CD4-positive, alpha-beta T cell (primary cell): ENCODE data around the gene ROPN1. TPM values are rescaled to one million over a fixed set of nuclear protein-coding genes. Genes with fewer than 3 reads are reported as not detected.
A peak's percentile ranks its signal among the peaks of the same experiment; 100 is the strongest.

Experiments
- ATAC-seq: fragments of 200-7000 bp; cut with Tn5 transposase; one replicate; pipeline ENCODE4 v1.10.0; 2022; ENCODE audit warnings: mild to moderate bottlenecking; ENCODE audit not compliant: poor library complexity
- CTCF ChIA-PET: fragments of 350-600 bp; sonication (Branson Sonifier 250); formaldehyde crosslinking; loops from one replicate; lab custom pipeline; 2021; ENCODE audit warnings: antibody characterized with exemption, inconsistent platforms; lab: Charles Lee
- POLR2A ChIA-PET: fragments of 350-600 bp; sonication (Branson Sonifier 250); formaldehyde crosslinking; loops from one replicate; lab custom pipeline; 2021; ENCODE audit warnings: antibody characterized with exemption, inconsistent platforms; lab: Charles Lee
- DNase-seq, 14 experiments: peaks; one replicate each; pipeline ENCODE4 v3.0.0-alpha.2; 2013 to 2020; ENCODE audit warnings: mixed read lengths in 2 of 14
- H3K27ac ChIP-seq, 2 donors: one replicate each; pipeline versions ENCODE4 v1.5.1 to v1.7.0; 2013; ENCODE audit warnings: low read length in 2 of 2, low read depth in 1 of 2, mild to moderate bottlenecking in 1 of 2
- H3K27me3 ChIP-seq, 2 experiments: 1 replicate in 1 of 2; 2 replicates in 1 of 2; pipeline versions ENCODE4 v1.6.1 to v1.7.0; 2013; ENCODE audit warnings: low read length in 2 of 2, control low read depth in 1 of 2, mild to moderate bottlenecking in 1 of 2, moderate library complexity in 1 of 2; ENCODE audit not compliant: insufficient read depth in 2 of 2, control insufficient read depth in 1 of 2
- H3K36me3 ChIP-seq: one replicate; pipeline ENCODE4 v1.6.1; 2013; ENCODE audit warnings: low read length, control low read depth; ENCODE audit not compliant: insufficient read depth
- H3K4me1 ChIP-seq: one replicate; pipeline ENCODE4 v1.6.1; 2013; ENCODE audit warnings: low read length, control low read depth; ENCODE audit not compliant: insufficient read depth
- H3K4me3 ChIP-seq: one replicate; pipeline ENCODE4 v1.5.1; 2013; ENCODE audit warnings: mild to moderate bottlenecking, low read length, moderate library complexity
- H3K9me3 ChIP-seq, 2 experiments: 1 replicate in 1 of 2; 2 replicates in 1 of 2; pipeline versions ENCODE4 v1.6.1 to v1.7.0; 2013; ENCODE audit warnings: low read length in 2 of 2, mild to moderate bottlenecking in 2 of 2, control low read depth in 1 of 2, moderate library complexity in 1 of 2; ENCODE audit not compliant: control insufficient read depth in 1 of 2, insufficient read depth in 1 of 2
- H3K27ac Mint-ChIP-seq: one replicate; pipeline ENCODE4 v1.8.0; 2020; ENCODE audit warnings: mixed read lengths
- H3K27me3 Mint-ChIP-seq: one replicate; pipeline ENCODE4 v1.8.0; 2021; ENCODE audit warnings: mixed read lengths
- H3K36me3 Mint-ChIP-seq: one replicate; pipeline ENCODE4 v1.8.0; 2021; ENCODE audit warnings: low read depth, mixed read lengths
- H3K4me1 Mint-ChIP-seq: one replicate; pipeline ENCODE4 v1.8.0; 2021; ENCODE audit warnings: low read depth, mixed read lengths
- H3K4me3 Mint-ChIP-seq: one replicate; pipeline ENCODE4 v1.8.0; 2020; ENCODE audit warnings: mild to moderate bottlenecking, mixed read lengths
- H3K9me3 Mint-ChIP-seq: one replicate; pipeline ENCODE4 v1.8.0; 2020; ENCODE audit warnings: mixed read lengths
- intact Hi-C, 2 experiments: fragments of 100-400 bp; cut with DNase I in 1 of 2; cut with micrococcal nuclease in 1 of 2; formaldehyde crosslinking; loops; one replicate each; pipeline versions ENCODE4 v1.15.1 to v1.9.0; 2023 to 2025; cut with DNase I, micrococcal nuclease
- total RNA-seq, 174 experiments: library from RNA in 2 of 174; stranded (reverse) in 2 of 174; gene quantifications; one replicate each; pipeline ENCODE4 v1.2.3 and lab custom pipeline; 2021 to 2026
- TF ChIP-seq, protein P1 (sequence below): fragments of 200-600 bp; IDR thresholded peaks from one replicate; pipeline ENCODE4 v1.8.0; 2022; ENCODE audit warnings: antibody characterized with exemption, mild to moderate bottlenecking

The ROPN1 gene
- total RNA-seq, 2 experiments from 2014 or later = not detected

DNA sequence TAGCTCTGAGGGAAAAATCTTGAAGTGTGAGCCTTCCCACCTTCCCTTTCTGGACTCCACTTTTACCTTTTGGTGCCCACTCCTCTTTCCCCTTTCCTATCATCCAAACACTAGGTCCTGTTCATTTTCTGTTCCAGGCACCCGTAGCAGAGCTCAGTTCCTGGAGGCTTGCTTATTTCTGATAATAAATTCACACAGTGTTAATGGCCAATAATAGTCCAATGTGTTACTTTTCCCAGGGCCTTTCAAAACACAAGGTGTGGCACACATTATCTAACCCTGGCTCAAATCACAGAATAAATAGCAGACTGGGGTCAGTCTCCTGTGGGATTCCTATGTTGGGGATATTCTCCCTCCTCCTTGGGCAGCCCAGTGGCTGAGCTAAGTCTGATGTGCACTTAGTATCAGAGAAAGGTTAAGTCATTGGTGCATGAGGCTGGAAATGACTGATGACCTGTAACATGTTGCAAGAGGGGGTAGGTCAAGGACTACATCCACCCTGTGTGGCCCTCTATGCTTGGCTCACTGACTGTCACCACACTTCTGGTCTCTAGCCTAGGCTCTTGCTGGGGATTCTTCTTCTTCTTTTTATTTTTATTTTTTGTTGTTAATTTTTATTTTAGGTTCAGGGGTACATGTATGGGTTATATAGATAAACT, 43.7 kb upstream of the ROPN1 start:
- TF ChIP-seq, protein P1, sequence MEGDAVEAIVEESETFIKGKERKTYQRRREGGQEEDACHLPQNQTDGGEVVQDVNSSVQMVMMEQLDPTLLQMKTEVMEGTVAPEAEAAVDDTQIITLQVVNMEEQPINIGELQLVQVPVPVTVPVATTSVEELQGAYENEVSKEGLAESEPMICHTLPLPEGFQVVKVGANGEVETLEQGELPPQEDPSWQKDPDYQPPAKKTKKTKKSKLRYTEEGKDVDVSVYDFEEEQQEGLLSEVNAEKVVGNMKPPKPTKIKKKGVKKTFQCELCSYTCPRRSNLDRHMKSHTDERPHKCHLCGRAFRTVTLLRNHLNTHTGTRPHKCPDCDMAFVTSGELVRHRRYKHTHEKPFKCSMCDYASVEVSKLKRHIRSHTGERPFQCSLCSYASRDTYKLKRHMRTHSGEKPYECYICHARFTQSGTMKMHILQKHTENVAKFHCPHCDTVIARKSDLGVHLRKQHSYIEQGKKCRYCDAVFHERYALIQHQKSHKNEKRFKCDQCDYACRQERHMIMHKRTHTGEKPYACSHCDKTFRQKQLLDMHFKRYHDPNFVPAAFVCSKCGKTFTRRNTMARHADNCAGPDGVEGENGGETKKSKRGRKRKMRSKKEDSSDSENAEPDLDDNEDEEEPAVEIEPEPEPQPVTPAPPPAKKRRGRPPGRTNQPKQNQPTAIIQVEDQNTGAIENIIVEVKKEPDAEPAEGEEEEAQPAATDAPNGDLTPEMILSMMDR = no peak

DNA sequence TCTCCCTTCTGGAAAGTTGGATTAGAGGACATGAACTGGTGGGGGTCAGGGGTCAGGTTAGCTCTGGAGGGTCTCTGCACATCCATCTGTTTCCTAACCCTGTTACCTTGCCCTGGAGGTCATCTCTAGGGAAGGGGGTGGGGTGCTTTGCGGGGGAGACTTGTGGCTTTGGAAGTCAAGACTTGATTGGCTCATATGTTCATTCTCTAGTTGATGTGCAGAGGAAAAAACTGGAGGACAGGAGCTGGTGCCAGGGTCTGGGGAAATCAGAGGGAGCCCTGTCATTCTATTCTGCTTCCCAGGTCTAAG, 42.9 kb upstream of the ROPN1 start:
- TF ChIP-seq, protein P1 = no peak
- H3K27me3 Mint-ChIP-seq = peaks cover 25% of the 10 kb centered on the region
- peaks cover 49 to 82% of the 10 kb centered on the region in 2 experiments for H3K27me3 ChIP-seq
- peaks cover 9% of the 10 kb centered on the region for H3K4me1 ChIP-seq
- no peaks in the 10 kb centered on the region for H3K9me3 Mint-ChIP-seq
- POLR2A ChIA-PET = no interaction called here
- peaks cover 17% of the 10 kb centered on the region for H3K4me1 Mint-ChIP-seq
- CTCF ChIA-PET = no interaction called here
- no peak overlapping the region for H3K27ac Mint-ChIP-seq
- H3K4me3 Mint-ChIP-seq = peak overlapping the region; percentile 85
- no peaks in the 10 kb centered on the region for H3K36me3 Mint-ChIP-seq
- H3K4me3 ChIP-seq = no peak overlapping the region
- intact Hi-C loops = no loop called here
- H3K27ac ChIP-seq = no peak overlapping the region
- DNase-seq (no peak), ATAC-seq (no peak)
- H3K9me3 ChIP-seq = peaks cover 0 to 13% of the 10 kb centered on the region in 2 experiments
- H3K36me3 ChIP-seq = no peaks in the 10 kb centered on the region

More for the DNA sequence above, 43.7 kb upstream of the ROPN1 start:
- Mint-ChIP-seq H3K9me3 (no peaks in the 10 kb centered on the region), H3K27me3 (peaks cover 23% of the 10 kb centered on the region), H3K4me3 (peak overlapping the region; percentile 54), H3K27ac (no peak overlapping the region), H3K36me3 (no peaks in the 10 kb centered on the region), H3K4me1 (peaks cover 17% of the 10 kb centered on the region)
- ATAC-seq = no peak
- POLR2A ChIA-PET = no interaction called here
- H3K4me1 ChIP-seq = peaks cover 9% of the 10 kb centered on the region
- H3K27me3 ChIP-seq = peaks cover 49 to 84% of the 10 kb centered on the region in 2 experiments
- H3K36me3 ChIP-seq = no peaks in the 10 kb centered on the region
- CTCF ChIA-PET = no interaction called here
- intact Hi-C loops = no loop called here
- no peak overlapping the region for H3K27ac ChIP-seq
- DNase-seq = no peak
- no peak overlapping the region for H3K4me3 ChIP-seq
- peaks cover 0 to 13% of the 10 kb centered on the region in 2 experiments for H3K9me3 ChIP-seq

DNA sequence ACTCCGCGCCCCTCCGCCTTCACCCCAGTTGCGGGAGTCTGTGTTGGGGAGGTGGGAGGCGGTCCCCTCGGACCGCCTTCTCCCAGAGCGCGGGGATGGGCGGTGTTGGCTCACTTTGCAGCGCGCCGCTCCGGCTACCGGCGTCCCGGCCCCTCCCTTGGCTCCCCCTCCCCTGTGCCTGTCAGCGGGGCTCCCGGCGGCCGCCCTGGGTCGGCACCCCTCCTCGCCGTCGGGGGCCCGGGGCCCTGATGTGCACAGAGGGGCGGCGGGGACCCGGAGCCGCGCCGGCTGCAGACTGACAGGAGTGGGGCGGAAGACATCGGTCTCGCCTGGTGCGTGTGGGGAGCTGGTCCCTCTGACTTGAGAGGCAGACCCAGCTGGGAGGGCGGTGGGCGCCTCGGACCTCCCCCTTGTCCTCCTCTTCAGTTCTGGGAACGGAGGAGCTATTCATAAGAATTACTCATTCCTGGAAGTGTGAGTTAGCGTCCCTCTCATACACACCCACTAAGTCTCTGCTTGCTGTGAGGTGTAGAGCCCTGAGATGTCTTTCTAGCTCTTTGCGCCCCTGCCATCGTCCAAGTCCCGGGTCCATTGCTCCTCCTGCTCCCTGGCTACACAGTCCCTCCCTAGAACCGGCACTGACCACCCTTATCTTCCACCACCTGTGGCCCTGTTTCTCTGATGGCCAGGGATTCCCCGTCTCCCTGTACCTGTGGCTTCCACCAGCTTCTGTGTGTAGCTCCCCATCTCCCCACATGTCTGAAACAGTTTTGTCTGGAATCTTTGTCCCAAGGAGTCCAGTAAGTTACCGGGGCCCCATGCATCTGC, 42.3 kb upstream of the ROPN1 start:
- Histone ChIP-seq H3K4me1 (peaks cover 9% of the 10 kb centered on the region), H3K4me3 (peak overlapping the region; percentile 46), H3K9me3 (peaks cover 0 to 13% of the 10 kb centered on the region in 2 experiments), H3K36me3 (no peaks in the 10 kb centered on the region), H3K27ac (no peak overlapping the region), H3K27me3 (peaks cover 49 to 76% of the 10 kb centered on the region in 2 experiments)
- H3K4me3 Mint-ChIP-seq = peak overlapping the region; percentile 85
- CTCF ChIA-PET = interaction anchor here (1.2 kb wide), 1 partner anchor 21 kb away, joined by 3 read pairs; no protein-coding TSS in a partner anchor
- peak in 2 of 14 experiments; percentile 5 to 15 for DNase-seq
- no peaks in the 10 kb centered on the region for H3K9me3 Mint-ChIP-seq
- no peak overlapping the region for H3K27ac Mint-ChIP-seq
- H3K4me1 Mint-ChIP-seq = peaks cover 17% of the 10 kb centered on the region
- H3K36me3 Mint-ChIP-seq = no peaks in the 10 kb centered on the region
- POLR2A ChIA-PET = no interaction called here
- H3K27me3 Mint-ChIP-seq = peaks cover 26% of the 10 kb centered on the region
- no peak for ATAC-seq
- TF ChIP-seq, protein P1 = no peak
- intact Hi-C loops = no loop called here
